K562 treated with DMSO at 1 percent for 12 hours (cell line): ENCODE results near the gene RIOK1. TPM values are rescaled to one million over a fixed set of nuclear protein-coding genes. Genes with fewer than 3 reads are reported as not detected.

Experiments used
- total RNA-seq: library from RNA; unstranded; fragments of 300-600 nt; gene quantifications from 2 replicates; pipeline ENCODE4 v1.2.3, GENCODE V29; 2022; ENCODE audit not compliant: insufficient read depth

Gene RIOK1
- total RNA-seq: 12.7 and 25.7 TPM in 2 replicates

DNA sequence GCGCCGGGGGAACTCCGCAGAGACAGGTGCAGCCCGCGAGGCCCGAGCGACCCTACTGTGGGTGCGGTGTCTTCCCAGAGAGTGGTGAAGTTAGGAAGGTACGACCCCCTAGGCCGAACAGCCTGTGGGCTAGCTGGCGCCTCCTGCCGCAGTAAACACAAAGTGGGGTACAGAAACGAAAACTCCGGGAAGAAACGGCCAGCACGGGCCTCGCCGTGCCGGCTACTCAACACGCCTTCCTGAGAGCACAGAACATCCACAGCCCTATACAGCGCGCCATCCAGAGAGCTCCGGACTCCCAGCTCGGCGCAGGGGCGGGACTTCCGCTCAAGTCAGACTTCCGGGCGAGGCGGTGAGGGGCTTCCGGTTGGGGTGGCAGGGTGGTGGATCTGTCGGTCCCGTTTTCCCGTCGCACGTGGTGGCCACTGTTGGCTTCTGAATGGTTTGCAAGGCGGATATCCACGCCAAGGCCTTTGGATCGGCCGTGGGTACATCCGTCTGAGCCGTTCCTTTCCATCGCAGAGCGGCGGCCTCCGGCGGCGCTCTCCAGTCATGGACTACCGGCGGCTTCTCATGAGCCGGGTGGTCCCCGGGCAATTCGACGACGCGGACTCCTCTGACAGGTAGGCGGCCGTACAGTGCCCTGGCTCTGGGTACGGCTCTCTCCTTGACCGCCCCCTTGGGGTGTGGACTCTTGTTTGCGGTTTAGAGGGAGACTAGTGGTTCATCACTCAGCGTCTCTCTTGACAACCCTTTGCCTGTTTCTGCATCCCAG is at the start of gene RIOK1, which contains the start of gene CAGE1:
Gene RIOK1, plus strand, starts transcription at position 358 of the 775 bp plus-strand sequence. Its CDS starts 195 bp downstream, at position 553.
Gene CAGE1, minus strand, starts transcription at position 292 of the 775 bp plus-strand sequence. CDS start 2,569 bp downstream, outside the sequence.

Other genes starting within 250 kb of the RIOK1 start
- gene SSR1, start 76.6 kb upstream of the RIOK1 start, total RNA-seq: 51.7 and 116 TPM in 2 replicates
- gene CAGE1, start 66 bp upstream of the RIOK1 start, total RNA-seq: not detected in 2 replicates
- gene DSP, start 151.9 kb downstream of the RIOK1 start, total RNA-seq: not detected in 2 replicates
- 6.7 and 21.9 TPM in 2 replicates for gene SNRNP48, start 200.4 kb downstream of the RIOK1 start, total RNA-seq